H1 (cell line): ENCODE data around the gene CTNND2. TPM values are rescaled to one million over a fixed set of nuclear protein-coding genes. Genes with fewer than 3 reads are reported as not detected.

ENCODE experiments used
- CTCF ChIA-PET: fragments of 300-600 bp; sonication (Branson Sonifier 250); formaldehyde crosslinking; loops from one replicate; lab custom pipeline; 2021; ENCODE audit not compliant: partially characterized antibody; lab: Charles Lee
- POLR2A ChIA-PET: fragments of 300-600 bp; sonication (Branson Sonifier 250); formaldehyde crosslinking; loops from one replicate; lab custom pipeline; 2021; ENCODE audit warnings: inconsistent platforms; ENCODE audit not compliant: partially characterized antibody; lab: Charles Lee
- DNase-seq, 2 experiments: peaks; one replicate each; pipeline versions ENCODE4 v3.0.0 to v3.0.0-alpha.2; 2010 to 2022; ENCODE audit warnings: low spot score in 2 of 2, low read depth in 1 of 2, mixed read lengths in 1 of 2
- FAIRE-seq: peaks from 2 replicates; lab custom pipeline; 2011; peaks lifted over from hg19 to GRCh38; lab: Jason Lieb, UNC
- H2AFZ ChIP-seq: 2 replicates; pipeline ENCODE4 v1.8.1; 2012; ENCODE audit warnings: low read length, inconsistent platforms
- H2AK5ac ChIP-seq: 2 replicates; pipeline ENCODE4 v1.6.1; 2013; ENCODE audit warnings: low read depth, low read length
- H2BK120ac ChIP-seq: replicated peaks from 2 replicates; pipeline ENCODE3; 2013; ENCODE audit warnings: low read depth, low read length, inconsistent platforms
- H2BK12ac ChIP-seq: 2 replicates; pipeline ENCODE4 v1.6.1; 2013; ENCODE audit warnings: low read depth, low read length
- H2BK15ac ChIP-seq: 2 replicates; pipeline ENCODE4 v1.6.1; 2013; ENCODE audit warnings: low read length
- H2BK20ac ChIP-seq: 2 replicates; pipeline ENCODE4 v1.6.1; 2013; ENCODE audit warnings: low read length
- H2BK5ac ChIP-seq: 2 replicates; pipeline ENCODE4 v1.6.1; 2013; ENCODE audit warnings: low read depth, low read length
- H3K14ac ChIP-seq: 2 replicates; pipeline ENCODE4 v1.6.1; 2013; ENCODE audit warnings: inconsistent platforms; ENCODE audit not compliant: insufficient read length
- H3K18ac ChIP-seq: 2 replicates; pipeline ENCODE4 v1.6.1; 2013; ENCODE audit warnings: low read length; ENCODE audit errors: extremely low read depth
- H3K23ac ChIP-seq: 2 replicates; pipeline ENCODE4 v1.6.1; 2013; ENCODE audit warnings: inconsistent platforms; ENCODE audit not compliant: insufficient read length
- H3K23me2 ChIP-seq: 2 replicates; pipeline ENCODE4 v1.6.1; 2013; ENCODE audit warnings: low read depth, low read length
- H3K27ac ChIP-seq: 2 replicates; pipeline ENCODE4 v1.6.1; 2011; ENCODE audit warnings: low read depth, low read length, inconsistent platforms
- H3K27me3 ChIP-seq, 4 experiments: replicated peaks in 1 of 4; 1 replicate in 1 of 4; 2 replicates in 3 of 4; pipeline versions ENCODE4 v1.6.1 to v1.8.1; 2011 to 2013; ENCODE audit warnings: low read length in 3 of 4, mild to moderate bottlenecking in 3 of 4, inconsistent platforms in 2 of 4, mixed read lengths in 2 of 4, moderate library complexity in 1 of 4; ENCODE audit not compliant: control insufficient read depth in 3 of 4, insufficient read depth in 3 of 4; ENCODE audit errors: extremely low read depth in 1 of 4
- H3K36me3 ChIP-seq, 4 experiments: 2 replicates each; pipeline versions ENCODE4 v1.6.1 to v1.8.1; 2011 to 2013; ENCODE audit warnings: mild to moderate bottlenecking in 4 of 4, low read length in 3 of 4, moderate library complexity in 2 of 4, control low read depth in 1 of 4, inconsistent platforms in 1 of 4; ENCODE audit not compliant: insufficient read depth in 4 of 4, control insufficient read depth in 2 of 4
- H3K4ac ChIP-seq: replicated peaks from 2 replicates; pipeline ENCODE3; 2013; ENCODE audit warnings: low read length, low read depth, mixed read lengths, inconsistent platforms; ENCODE audit not compliant: insufficient read length
- H3K4me1 ChIP-seq, 4 experiments: replicated peaks in 1 of 4; 1 replicate in 1 of 4; 2 replicates in 3 of 4; pipeline versions ENCODE4 v1.6.1 to v1.8.1; 2011 to 2013; ENCODE audit warnings: low read length in 3 of 4, inconsistent platforms in 2 of 4, mixed read lengths in 1 of 4; ENCODE audit not compliant: insufficient read depth in 4 of 4, control insufficient read depth in 3 of 4
- H3K4me2 ChIP-seq, 2 experiments: 2 replicates each; pipeline versions ENCODE4 v1.6.1 to v1.8.1; 2011 to 2013; ENCODE audit warnings: low read depth in 2 of 2, low read length in 2 of 2, control low read depth in 1 of 2, inconsistent platforms in 1 of 2, mild to moderate bottlenecking in 1 of 2; ENCODE audit not compliant: insufficient read depth in 1 of 2
- H3K4me3 ChIP-seq, 4 experiments: fragments of 200-600, 300-600 bp in 1 of 4; sonication (generic), shearing (Covaris generic), sonication (Bioruptor Twin) in 1 of 4; 2 replicates each; pipeline versions ENCODE4 v1.5.1 to v1.8.1; 2011 to 2016; ENCODE audit warnings: low read length in 4 of 4, low read depth in 3 of 4, control low read depth in 2 of 4, inconsistent platforms in 2 of 4, mild to moderate bottlenecking in 2 of 4, mixed read lengths in 1 of 4, moderate library complexity in 1 of 4; ENCODE audit not compliant: insufficient read depth in 2 of 4; ENCODE audit errors: extremely low read depth in 1 of 4
- H3K56ac ChIP-seq: replicated peaks from 2 replicates; pipeline ENCODE3; 2013; ENCODE audit warnings: low read depth, mild to moderate bottlenecking, mixed read lengths, low read length, inconsistent platforms; ENCODE audit not compliant: insufficient read length
- H3K79me1 ChIP-seq: 2 replicates; pipeline ENCODE4 v1.6.1; 2013; ENCODE audit warnings: low read depth, low read length, control low read depth
- H3K79me2 ChIP-seq, 2 experiments: 2 replicates each; pipeline versions ENCODE4 v1.6.1 to v1.8.1; 2012 to 2013; ENCODE audit warnings: low read length in 2 of 2, mild to moderate bottlenecking in 2 of 2, inconsistent platforms in 1 of 2; ENCODE audit not compliant: insufficient read depth in 2 of 2, control insufficient read depth in 1 of 2
- H3K9ac ChIP-seq, 4 experiments: replicated peaks in 1 of 4; 1 replicate in 1 of 4; 2 replicates in 3 of 4; pipeline versions ENCODE4 v1.6.1 to v1.8.1; 2011 to 2013; ENCODE audit warnings: low read depth in 3 of 4, low read length in 3 of 4, control low read depth in 2 of 4, mild to moderate bottlenecking in 2 of 4, moderate library complexity in 2 of 4, inconsistent platforms in 1 of 4; ENCODE audit errors: extremely low read depth in 1 of 4
- H3K9me3 ChIP-seq, 2 experiments: 2 replicates each; pipeline versions ENCODE4 v1.6.1 to v1.8.1; 2012 to 2013; ENCODE audit warnings: mild to moderate bottlenecking in 2 of 2, moderate library complexity in 2 of 2, control low read depth in 1 of 2, inconsistent platforms in 1 of 2, low read depth in 1 of 2, low read length in 1 of 2, mixed read lengths in 1 of 2; ENCODE audit not compliant: insufficient read depth in 2 of 2
- H4K20me1 ChIP-seq, 2 experiments: replicated peaks in 1 of 2; 2 replicates each; pipeline versions ENCODE3 to v1.8.1; 2011 to 2013; ENCODE audit warnings: inconsistent platforms in 2 of 2, low read length in 2 of 2, mild to moderate bottlenecking in 1 of 2; ENCODE audit not compliant: insufficient read depth in 2 of 2, control insufficient read depth in 1 of 2
- H4K5ac ChIP-seq: 2 replicates; pipeline ENCODE4 v1.6.1; 2013; ENCODE audit warnings: low read length, low read depth, mixed read lengths, inconsistent platforms; ENCODE audit not compliant: insufficient read length
- H4K8ac ChIP-seq: 2 replicates; pipeline ENCODE4 v1.8.0; 2013; ENCODE audit warnings: mild to moderate bottlenecking, moderate library complexity, low read length, inconsistent platforms; ENCODE audit not compliant: insufficient read depth; ENCODE audit errors: extremely low read depth
- H4K91ac ChIP-seq: replicated peaks from 2 replicates; pipeline ENCODE3; 2013; ENCODE audit warnings: low read length, mixed read lengths, inconsistent platforms; ENCODE audit not compliant: insufficient read length
- POLR2A ChIP-seq, 2 experiments: IDR thresholded peaks; 1 replicate in 1 of 2; 2 replicates in 1 of 2; pipeline ENCODE4 v1.6.1; 2011; ENCODE audit warnings: low read depth in 2 of 2, low read length in 2 of 2, mild to moderate bottlenecking in 2 of 2; ENCODE audit errors: control extremely low read depth in 1 of 2
- TAF7 ChIP-seq: optimal IDR thresholded peaks from 2 replicates; pipeline ENCODE3; 2011; ENCODE audit warnings: low read depth, mild to moderate bottlenecking, inconsistent platforms, low read length, moderate library complexity, borderline replicate concordance
- TBP ChIP-seq: IDR thresholded peaks from 2 replicates; pipeline ENCODE4 v1.6.1; 2011; ENCODE audit warnings: low read depth, low read length, improper control_type of control experiment
- WGBS, 2 experiments: shearing (Covaris generic) in 1 of 2; methylation state at CpG; one replicate each; pipeline versions ENCODE4 v1.1.6 to v1.1.7; 2013 to 2015; ENCODE audit warnings: low lambda C conversion rate in 2 of 2, mixed read lengths in 2 of 2, inconsistent platforms in 1 of 2, low coverage in 1 of 2, missing lambda C conversion rate in 1 of 2; ENCODE audit not compliant: insufficient replicate concordance in 2 of 2, insufficient coverage in 1 of 2, insufficient read length in 1 of 2; ENCODE audit errors: extremely low coverage in 1 of 2, missing lambda C conversion rate in 1 of 2; 5-methylcytosine and 5-hydroxymethylcytosine counted together
- polyA plus RNA-seq, 7 experiments: library from polyadenylated mRNA; depleted of rRNA in 3 of 7; stranded (reverse) in 5 of 7; unstranded in 2 of 7; fragments of >200 nt in 5 of 7; fragments of 200-250 nt in 2 of 7; gene quantifications; 1 replicate in 5 of 7; 2 replicates in 1 of 7; 4 replicates in 1 of 7; pipeline versions ENCODE4 v1.2.1 to v1.2.3, GENCODE V29; 2011 to 2013; ENCODE audit warnings: missing spikeins in 2 of 7, mixed read lengths in 2 of 7
- total RNA-seq: library from RNA; stranded (reverse); fragmentation: NEBNext Ultra II Directional; extraction: Animal tissue kit (Norgen Biotek cat#: 25700); gene quantifications from 2 replicates; pipeline ENCODE4 v1.2.1, GENCODE V29; 2021

The CTNND2 gene
- total and polyA plus RNA-seq, 2 of the 8 experiments (the other 6 are each of a cell fraction or from before 2014, with no cell fraction given), result 7.4 to 14.2 TPM

DNA sequence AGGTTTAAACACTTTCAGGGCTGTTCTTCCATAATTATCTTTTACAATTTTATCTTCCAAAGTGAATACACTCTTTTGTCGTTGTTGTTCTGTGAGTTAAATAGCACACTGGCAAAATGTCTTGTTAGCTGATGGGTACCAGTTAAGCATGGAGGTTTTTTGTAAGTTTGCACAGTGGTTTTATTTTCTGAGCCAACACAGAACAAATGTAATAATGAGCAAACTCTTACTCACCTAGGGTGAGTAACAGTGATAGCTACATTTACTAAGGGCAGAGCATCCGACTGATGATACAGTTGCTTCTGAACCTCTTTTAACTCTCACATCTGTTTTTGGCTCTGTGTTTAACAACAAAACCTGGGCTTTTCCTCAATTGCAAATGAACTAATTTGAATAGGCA is 103.2 kb downstream of the CTNND2 start:
- no peaks in the 10 kb centered on the region for H4K20me1 ChIP-seq
- no peaks in the 10 kb centered on the region; a peak in 1 of 7 replicates for H3K4me1 ChIP-seq
- no peaks in the 10 kb centered on the region for H3K23me2 ChIP-seq
- no peaks in the 10 kb centered on the region for H3K36me3 ChIP-seq
- no peak overlapping the region for H3K27ac ChIP-seq
- H3K9me3 ChIP-seq, result no peaks in the 10 kb centered on the region
- CTCF ChIA-PET, result no interaction called here
- no peak overlapping the region for H3K4me3 ChIP-seq
- no peak overlapping the region for H2AFZ ChIP-seq
- H4K8ac ChIP-seq, result no peak overlapping the region
- TF ChIP-seq TBP (peak; percentile 37; the same call in 1 of the 2 replicates), POLR2A (IDR thresholded peaks at IDR 0.05; ENCODE audit: control extremely low read depth in 1 of 2, low read depth in 2 of 2, low read length in 2 of 2) (no peak; a peak in 1 of 3 replicates), TAF7 (peak; percentile 62)
- no peak for FAIRE-seq
- H2BK5ac ChIP-seq, result no peak overlapping the region
- no peak overlapping the region for H2BK20ac ChIP-seq
- no peak overlapping the region for H3K4me2 ChIP-seq
- no peak overlapping the region for H4K5ac ChIP-seq
- DNase-seq, result no peak
- H3K79me1 ChIP-seq, result no peaks in the 10 kb centered on the region
- POLR2A ChIA-PET, result no interaction called here
- no peak overlapping the region for H3K4ac ChIP-seq
- no peaks in the 10 kb centered on the region for H3K27me3 ChIP-seq
- no peak overlapping the region for H3K18ac ChIP-seq
- no peak overlapping the region for H2BK15ac ChIP-seq
- H3K56ac ChIP-seq, result no peak overlapping the region
- H2BK12ac ChIP-seq, result no peak overlapping the region
- H3K79me2 ChIP-seq, result no peaks in the 10 kb centered on the region
- no peak overlapping the region for H3K9ac ChIP-seq
- no peak overlapping the region for H4K91ac ChIP-seq
- H2AK5ac ChIP-seq, result no peak overlapping the region
- no peak overlapping the region for H3K14ac ChIP-seq
- no peak overlapping the region for H3K23ac ChIP-seq
- 88% methylated on average over 2 of the region's 2 CpGs; no CpG with 5 or more reads in 1 of the 2 experiments for WGBS, 2 experiments
- no peak overlapping the region for H2BK120ac ChIP-seq
